ENCODE measurements around the gene HSFX3.
"Not testable (repeated sequence)": the region's sequence is repeated elsewhere in the genome, so short reads cannot be mapped to it uniquely, and the experiment has no call there.

The HSFX3 gene

GRCh38 chrX:149549701-149550100, at the start of gene HSFX3:
TSS of gene HSFX3 (minus strand) at chrX:149549924. CDS start at chrX:149549852, 72 bp downstream.
- DNase-seq = not testable (repeated sequence)

GRCh38 chrX:149598603-149599002, 48.9 kb upstream of the HSFX3 start:
- not testable (repeated sequence) for DNase-seq

GRCh38 chrX:149595943-149596342, 46.2 kb upstream of the HSFX3 start:
- not testable (repeated sequence) for DNase-seq

GRCh38 chrX:149595214-149595613, 45.5 kb upstream of the HSFX3 start, which contains the start of gene HSFX2:
TSS of gene HSFX2 (minus strand) at chrX:149595314. CDS start at chrX:149594700, 614 bp downstream.
- not testable (repeated sequence) for DNase-seq

GRCh38 chrX:149590993-149591392, 41.3 kb upstream of the HSFX3 start:
- DNase-seq = not testable (repeated sequence)

GRCh38 chrX:149587359-149587758, 37.6 kb upstream of the HSFX3 start, which contains the start of gene MAGEA9B:
TSS of gene MAGEA9B (minus strand) at chrX:149587459. CDS start at chrX:149583179, 4,280 bp downstream.
- not testable (repeated sequence) for DNase-seq

GRCh38 chrX:149585631-149586030, 35.9 kb upstream of the HSFX3 start:
- not testable (repeated sequence) for DNase-seq

GRCh38 chrX:149573456-149573855, 23.7 kb upstream of the HSFX3 start:
- not testable (repeated sequence) for DNase-seq

GRCh38 chrX:149572743-149573142, 23.0 kb upstream of the HSFX3 start:
- DNase-seq = no peak

GRCh38 chrX:149571770-149572169, 22.0 kb upstream of the HSFX3 start:
- DNase-seq = no peak

- no peak for DNase-seq
These were observed 20.9 kb upstream of the HSFX3 start for GRCh38 chrX:149570668-149571067.

- DNase-seq = no peak
These were observed 20.0 kb upstream of the HSFX3 start for GRCh38 chrX:149569770-149570169.

- DNase-seq = no peak
These were observed 19.1 kb upstream of the HSFX3 start for GRCh38 chrX:149568701-149569296.

- DNase-seq = no peak
These were observed 18.1 kb upstream of the HSFX3 start for GRCh38 chrX:149567621-149568417.

- DNase-seq = no peak
These were observed 13.6 kb upstream of the HSFX3 start for GRCh38 chrX:149563359-149563758.

- not testable (repeated sequence) for DNase-seq
These were observed 5.5 kb upstream of the HSFX3 start for GRCh38 chrX:149555251-149555650.

- not testable (repeated sequence) for DNase-seq
These were observed 2.2 kb upstream of the HSFX3 start for GRCh38 chrX:149551939-149552248.

GRCh38 chrX:149551245-149551938, 1.7 kb upstream of the HSFX3 start:
- DNase-seq = not testable (repeated sequence)

- DNase-seq = not testable (repeated sequence)
These were observed 730 bp upstream of the HSFX3 start for GRCh38 chrX:149550454-149550853.

GRCh38 chrX:149547782-149548181, 1.9 kb downstream of the HSFX3 start:
- not testable (repeated sequence) for DNase-seq

GRCh38 chrX:149546962-149547361, 2.8 kb downstream of the HSFX3 start:
- not testable (repeated sequence) for DNase-seq

- DNase-seq = not testable (repeated sequence)
These were observed 3.9 kb downstream of the HSFX3 start for GRCh38 chrX:149545545-149546543.

All from NCI-H526 treated with DMSO at 0.1 percent for 48 hours (cell line).